Measurements from ENCODE around the gene UMODL1.

UMODL1 gene

GRCh38 chr21:42032968-42033367 lies 38.1 kb upstream of the UMODL1 start:
- no peak for TF ChIP-seq CTCF (IDR thresholded peaks at IDR 0.05)

- no peak for TF ChIP-seq CTCF (IDR thresholded peaks at IDR 0.05)
Observed at GRCh38 chr21:42036313-42036712, 34.8 kb upstream of the UMODL1 start.

DNA sequence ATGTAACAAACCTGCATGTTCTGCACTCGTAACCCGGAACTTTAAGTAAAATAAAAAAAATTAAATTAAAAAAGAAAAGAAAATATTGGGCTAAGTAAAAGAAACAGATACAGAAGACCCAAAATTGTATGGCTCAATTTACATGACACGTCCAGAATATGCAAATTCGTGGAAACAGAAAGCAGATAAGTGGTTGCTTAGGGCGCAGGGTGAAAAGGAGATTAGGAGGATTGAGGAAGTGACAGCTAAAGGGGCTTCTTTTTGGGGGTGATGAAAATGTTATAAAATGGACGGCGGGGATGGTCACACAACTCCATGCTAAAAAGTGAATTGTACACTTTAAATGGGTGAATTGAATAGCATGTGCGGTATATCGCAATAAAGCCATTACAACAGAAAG lies 33.6 kb upstream of the UMODL1 start:
- TF ChIP-seq CTCF (IDR thresholded peaks at IDR 0.05) = no peak

- TF ChIP-seq CTCF (IDR thresholded peaks at IDR 0.05) = no peak
Observed at GRCh38 chr21:42037943-42038342, 33.2 kb upstream of the UMODL1 start.

DNA sequence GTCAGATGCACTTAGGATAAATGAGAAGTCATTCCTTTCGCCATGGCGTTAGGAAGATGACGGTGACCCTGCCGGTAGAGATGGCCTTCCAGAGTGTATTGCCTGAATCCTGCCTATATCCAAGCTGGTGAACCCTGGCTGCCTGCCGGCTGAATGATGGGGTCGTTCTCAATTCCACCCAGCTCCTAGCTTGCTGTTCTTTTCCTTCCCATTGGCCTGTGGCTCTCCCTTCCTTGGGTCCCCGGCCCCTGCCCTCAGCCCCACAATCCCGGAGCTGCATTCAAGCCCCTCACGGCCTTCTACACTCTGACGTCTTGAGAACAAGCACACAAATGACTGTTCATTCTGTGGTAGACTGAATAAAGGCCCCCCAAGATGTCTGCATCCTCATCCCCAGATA lies 32.7 kb upstream of the UMODL1 start:
- no peak for TF ChIP-seq CTCF (IDR thresholded peaks at IDR 0.05)

DNA sequence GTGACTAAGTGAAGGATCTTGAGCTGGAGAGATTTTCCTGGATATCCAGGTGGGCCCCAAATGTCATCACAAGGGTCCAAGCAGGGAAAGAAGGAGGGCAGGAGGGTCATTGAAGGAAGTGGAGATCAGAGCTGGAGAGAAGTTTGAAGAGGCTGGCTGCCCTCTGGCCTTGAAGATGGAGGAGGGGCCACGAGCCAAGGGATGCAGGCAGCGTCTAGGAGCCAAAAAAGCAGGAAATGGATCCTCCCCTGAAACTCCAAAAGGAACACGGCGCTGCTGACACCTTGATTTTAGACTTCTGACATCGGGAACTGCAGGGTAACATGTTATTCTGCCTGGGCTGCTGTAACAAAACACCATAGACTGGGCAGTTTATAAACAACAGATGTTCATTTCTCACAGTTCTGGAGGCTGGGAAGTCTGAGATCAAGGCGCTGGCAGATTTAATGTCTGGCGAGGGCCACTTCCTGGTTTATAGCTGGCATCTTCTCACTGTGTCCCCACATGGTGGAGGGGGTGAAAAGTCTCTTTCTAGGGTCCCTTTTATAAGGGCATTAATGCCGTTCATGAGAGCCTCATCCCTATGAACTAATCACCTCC lies 32.2 kb upstream of the UMODL1 start:
- TF ChIP-seq CTCF (IDR thresholded peaks at IDR 0.05) = no peak

- no peak for TF ChIP-seq CTCF (IDR thresholded peaks at IDR 0.05)
Observed at GRCh38 chr21:42039470-42039901, 31.6 kb upstream of the UMODL1 start.

DNA sequence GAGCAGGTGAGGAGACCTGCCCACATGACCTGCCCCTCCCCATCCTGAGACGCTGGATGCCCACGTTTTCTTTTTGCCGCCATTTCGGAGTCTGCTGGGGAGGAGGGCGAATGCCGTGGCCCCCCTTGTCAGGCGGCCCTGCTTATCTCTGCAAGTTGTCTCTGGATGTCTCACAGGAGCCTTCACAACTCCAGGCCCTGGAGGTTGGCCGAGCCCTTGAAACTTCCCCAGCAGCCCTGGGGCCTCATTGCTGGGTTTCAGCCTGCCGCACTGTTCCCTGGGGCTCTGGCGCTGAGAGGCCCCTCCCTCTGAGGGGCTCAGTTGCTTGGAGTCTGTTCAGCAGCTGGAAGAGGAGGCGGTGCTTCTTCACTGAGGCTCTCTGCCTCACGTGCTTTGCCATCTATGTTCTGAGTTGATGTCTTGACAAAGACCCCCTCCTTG lies 31.2 kb upstream of the UMODL1 start:
- no peak for TF ChIP-seq CTCF (IDR thresholded peaks at IDR 0.05)

Data from LNCAP (cell line).